C4-2B (cell line): ENCODE results near the gene NAPSA.

ENCODE experiments used
- H3K27ac ChIP-seq: fragments of 450-650 bp; 2 replicates; pipeline ENCODE4 v1.5.1; 2017
- ZFX ChIP-seq: fragments of 450-650 bp; IDR thresholded peaks from 2 replicates; pipeline ENCODE4 v1.6.1; 2017
- TF ChIP-seq, protein P1 (sequence below): fragments of 450-650 bp; conservative IDR thresholded peaks from 2 replicates; pipeline ENCODE4 v1.5.1; 2017; ENCODE audit warnings: mild to moderate bottlenecking

Gene NAPSA

GRCh38 chr19:50320051-50320450, 45.4 kb downstream of the NAPSA start:
- no peak overlapping the region for H3K27ac ChIP-seq
- TF ChIP-seq, protein P1, sequence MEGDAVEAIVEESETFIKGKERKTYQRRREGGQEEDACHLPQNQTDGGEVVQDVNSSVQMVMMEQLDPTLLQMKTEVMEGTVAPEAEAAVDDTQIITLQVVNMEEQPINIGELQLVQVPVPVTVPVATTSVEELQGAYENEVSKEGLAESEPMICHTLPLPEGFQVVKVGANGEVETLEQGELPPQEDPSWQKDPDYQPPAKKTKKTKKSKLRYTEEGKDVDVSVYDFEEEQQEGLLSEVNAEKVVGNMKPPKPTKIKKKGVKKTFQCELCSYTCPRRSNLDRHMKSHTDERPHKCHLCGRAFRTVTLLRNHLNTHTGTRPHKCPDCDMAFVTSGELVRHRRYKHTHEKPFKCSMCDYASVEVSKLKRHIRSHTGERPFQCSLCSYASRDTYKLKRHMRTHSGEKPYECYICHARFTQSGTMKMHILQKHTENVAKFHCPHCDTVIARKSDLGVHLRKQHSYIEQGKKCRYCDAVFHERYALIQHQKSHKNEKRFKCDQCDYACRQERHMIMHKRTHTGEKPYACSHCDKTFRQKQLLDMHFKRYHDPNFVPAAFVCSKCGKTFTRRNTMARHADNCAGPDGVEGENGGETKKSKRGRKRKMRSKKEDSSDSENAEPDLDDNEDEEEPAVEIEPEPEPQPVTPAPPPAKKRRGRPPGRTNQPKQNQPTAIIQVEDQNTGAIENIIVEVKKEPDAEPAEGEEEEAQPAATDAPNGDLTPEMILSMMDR, result no peak
- no peak for TF ChIP-seq ZFX

GRCh38 chr19:50319156-50319555, 46.3 kb downstream of the NAPSA start:
- H3K27ac ChIP-seq, result no peak overlapping the region
- no peak for TF ChIP-seq ZFX
- TF ChIP-seq, protein P1, result no peak

- H3K27ac ChIP-seq, result no peak overlapping the region
- TF ChIP-seq ZFX, result no peak
- TF ChIP-seq, protein P1, result no peak
Observed at GRCh38 chr19:50318438-50318837, 47.0 kb downstream of the NAPSA start.

DNA sequence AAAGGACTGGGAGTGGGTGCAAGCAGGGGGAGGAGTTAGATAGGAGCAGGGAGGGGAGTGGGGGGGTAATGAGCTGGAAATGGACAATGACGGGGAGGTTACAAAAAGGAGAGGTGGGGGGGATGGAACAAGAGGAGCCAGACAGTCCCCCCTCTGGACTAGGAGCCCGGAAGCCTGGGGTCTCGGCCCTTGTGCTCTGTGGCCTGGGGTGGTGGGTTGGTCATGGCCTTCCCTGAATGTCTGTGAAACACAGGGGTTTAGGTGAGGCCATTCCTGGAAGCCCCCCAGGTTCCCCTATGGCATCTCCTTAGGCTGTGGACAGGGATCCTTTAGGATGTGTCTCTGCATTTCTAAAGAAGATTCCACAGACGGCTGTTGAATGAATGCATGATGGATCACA, 48.3 kb downstream of the NAPSA start:
- no peak overlapping the region for H3K27ac ChIP-seq
- TF ChIP-seq ZFX, result no peak
- TF ChIP-seq, protein P1, result no peak

DNA sequence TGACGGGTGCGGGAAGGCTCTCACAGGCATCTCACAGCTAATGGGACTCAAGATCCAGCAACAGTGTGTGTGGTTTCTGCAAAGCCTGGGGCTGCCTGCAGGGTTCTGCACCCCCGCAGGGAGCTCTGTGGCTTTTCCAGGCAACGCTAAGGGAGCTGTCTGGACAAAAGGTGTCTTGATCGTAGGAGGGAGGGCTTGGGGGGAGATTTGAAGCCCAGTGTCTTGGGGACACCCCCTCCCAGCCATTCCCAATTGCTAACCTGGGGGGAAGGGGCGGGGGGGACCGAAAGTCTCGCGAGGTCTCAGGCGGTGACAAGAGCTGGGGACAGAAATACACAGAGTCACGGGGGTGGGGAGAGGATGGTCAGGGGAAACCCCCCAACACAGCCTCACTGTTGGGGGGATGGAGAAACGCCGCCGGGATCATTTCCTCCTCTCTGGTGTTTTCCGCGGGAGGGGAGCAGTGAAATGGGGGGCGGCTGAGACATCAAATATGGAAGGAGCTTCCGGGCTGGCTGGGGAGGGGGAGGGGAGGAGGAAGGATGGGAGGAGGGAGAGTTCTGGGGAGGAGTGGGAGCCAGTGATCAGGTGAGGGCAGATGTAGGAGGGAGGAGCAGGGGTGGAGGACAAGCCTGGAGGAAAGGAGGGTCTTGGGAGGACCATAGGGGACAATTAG, 49.5 kb downstream of the NAPSA start:
- TF ChIP-seq, protein P1, result no peak
- no peak for TF ChIP-seq ZFX
- H3K27ac ChIP-seq, result no peak overlapping the region

DNA sequence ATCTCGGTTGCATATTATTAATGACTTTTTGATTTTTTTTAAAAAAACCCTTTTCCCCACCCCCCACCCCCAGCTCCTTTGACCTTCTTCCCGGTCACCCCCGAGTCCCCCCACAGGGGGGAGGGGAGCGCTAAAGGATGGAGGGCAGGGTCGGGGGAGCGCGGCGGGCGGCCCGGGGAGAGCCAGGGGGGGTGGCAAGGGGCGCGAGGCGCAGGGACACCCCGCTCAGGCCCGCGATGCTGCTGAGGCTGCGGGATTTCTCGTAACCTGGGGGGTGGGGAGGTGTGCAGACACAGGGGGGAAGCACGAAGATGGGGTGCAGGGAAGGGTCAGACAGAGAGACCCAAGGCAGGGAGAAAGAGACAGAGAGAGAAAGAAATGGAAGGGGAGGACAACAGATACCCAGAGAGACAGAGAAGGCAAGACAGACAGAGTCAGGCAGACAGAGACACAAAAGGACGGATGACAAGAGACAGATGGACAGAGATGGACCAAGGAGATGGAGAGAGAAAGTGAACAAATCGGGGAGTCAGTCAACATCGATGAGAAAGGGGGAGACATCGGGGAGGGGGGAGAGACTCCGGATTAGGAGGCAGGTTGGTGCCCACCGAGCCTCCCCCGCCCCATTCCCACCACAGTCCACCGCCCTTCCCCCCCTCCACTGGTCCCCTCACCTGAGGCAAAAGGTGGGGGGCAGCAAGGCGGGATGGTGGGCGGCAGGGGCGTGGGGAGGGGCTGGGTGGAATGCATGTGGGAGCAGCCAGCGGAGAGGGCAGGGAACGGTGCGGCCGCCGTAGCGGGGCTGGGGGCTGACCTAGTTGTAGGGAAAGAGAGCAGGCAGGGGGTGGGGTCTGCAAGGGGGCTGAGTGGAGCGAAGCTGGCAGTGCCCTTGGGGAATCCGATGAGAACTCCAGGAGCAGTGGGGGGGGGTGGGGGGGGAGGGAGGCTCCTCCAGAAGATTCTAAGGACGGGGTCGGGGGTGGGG, 50.4 kb downstream of the NAPSA start:
- TF ChIP-seq, protein P1, result no peak
- no peak for TF ChIP-seq ZFX
- no peak overlapping the region for H3K27ac ChIP-seq
